Natural killer cell (primary cell): ENCODE data around the gene KCNE2. TPM values are rescaled to one million over a fixed set of nuclear protein-coding genes. Genes with fewer than 3 reads are reported as not detected.

ENCODE experiments used
- ATAC-seq, 3 donors: fragments of 150-1000 bp in 2 of 3; fragments of 200-7000 bp in 1 of 3; cut with Tn5 transposase; 1 replicate in 1 of 3; 2 replicates in 2 of 3; pipeline ENCODE4 v1.10.0; 2021; ENCODE audit warnings: mild to moderate bottlenecking in 2 of 3, moderate library complexity in 2 of 3
- DNase-seq, 2 donors: peaks; one replicate each; pipeline versions ENCODE4 v3.0.0 to v3.0.0-alpha.2; 2013 to 2021; ENCODE audit warnings: mixed read lengths in 1 of 2
- H3K27ac ChIP-seq: one replicate; pipeline ENCODE4 v1.5.1; 2013; ENCODE audit warnings: mild to moderate bottlenecking, low read length
- H3K27me3 ChIP-seq: one replicate; pipeline ENCODE4 v1.6.1; 2013; ENCODE audit warnings: low read length; ENCODE audit not compliant: control insufficient read depth, insufficient read depth
- H3K36me3 ChIP-seq: one replicate; pipeline ENCODE4 v1.6.1; 2013; ENCODE audit warnings: low read length; ENCODE audit not compliant: control insufficient read depth, insufficient read depth
- H3K4me1 ChIP-seq: one replicate; pipeline ENCODE4 v1.6.1; 2013; ENCODE audit warnings: low read length; ENCODE audit not compliant: control insufficient read depth, insufficient read depth
- H3K4me3 ChIP-seq: one replicate; pipeline ENCODE4 v1.5.1; 2013; ENCODE audit warnings: low read length
- H3K9me3 ChIP-seq: one replicate; pipeline ENCODE4 v1.6.1; 2013; ENCODE audit warnings: low read length; ENCODE audit not compliant: control insufficient read depth, insufficient read depth
- H3K27ac Mint-ChIP-seq, 2 donors: one replicate each; pipeline ENCODE4 v1.8.0; 2022; ENCODE audit warnings: mild to moderate bottlenecking in 2 of 2, mixed read lengths in 2 of 2, moderate library complexity in 1 of 2
- H3K27me3 Mint-ChIP-seq, 2 donors: one replicate each; pipeline ENCODE4 v1.8.0; 2022; ENCODE audit warnings: low read depth in 2 of 2, mixed read lengths in 2 of 2
- H3K36me3 Mint-ChIP-seq: one replicate; pipeline ENCODE4 v1.8.0; 2022; ENCODE audit warnings: mixed read lengths
- H3K4me1 Mint-ChIP-seq, 2 donors: one replicate each; pipeline ENCODE4 v1.8.0; 2022; ENCODE audit warnings: mixed read lengths in 2 of 2
- H3K4me3 Mint-ChIP-seq: one replicate; pipeline ENCODE4 v1.8.0; 2022; ENCODE audit warnings: mild to moderate bottlenecking, moderate library complexity, mixed read lengths
- H3K9me3 Mint-ChIP-seq, 2 donors: one replicate each; pipeline ENCODE4 v1.8.0; 2022; ENCODE audit warnings: mixed read lengths in 2 of 2
- WGBS: methylation state at CpG from one replicate; pipeline ENCODE4 v1.1.7; 2013; ENCODE audit warnings: missing lambda C conversion rate; ENCODE audit not compliant: insufficient coverage; 5-methylcytosine and 5-hydroxymethylcytosine counted together
- intact Hi-C: fragments of 100-400 bp; cut with micrococcal nuclease; formaldehyde crosslinking; loops from one replicate; pipeline ENCODE4 v1.14.2; 2022
- total RNA-seq, 4 donors: library from RNA; stranded (reverse); fragments of 120-200 nt in 1 of 4; gene quantifications; one replicate each; pipeline versions ENCODE4 v1.2.3 to v1.2.4, GENCODE V29; 2013 to 2022
- TF ChIP-seq, protein P1 (sequence below): fragments of 200-600 bp; IDR thresholded peaks from one replicate; pipeline ENCODE4 v1.8.0; 2022; ENCODE audit warnings: antibody characterized with exemption

The KCNE2 gene
- total RNA-seq, 3 donors from 2014 or later (not counting 1 experiment from before 2014, with no cell fraction given): 0.60 TPM; not detected in 2

DNA sequence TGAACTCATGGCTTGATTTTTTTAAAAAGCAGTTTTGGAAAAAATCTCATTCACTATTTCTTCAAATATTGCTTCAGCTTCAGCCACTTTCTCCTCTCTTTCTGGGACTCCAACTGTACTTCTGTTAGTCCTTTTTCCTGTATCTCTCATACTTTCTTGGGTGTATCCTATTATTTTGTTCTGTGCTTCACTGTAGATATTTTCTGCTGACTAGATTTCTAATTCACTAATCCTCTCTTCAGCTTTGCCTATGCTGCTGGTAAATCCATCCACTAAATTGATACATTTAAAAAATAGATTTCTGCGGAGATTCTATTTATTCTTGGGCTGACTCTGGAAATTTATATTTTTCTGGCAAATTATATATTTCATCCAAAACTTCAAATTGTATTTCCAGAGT lies 4.9 kb upstream of the KCNE2 start:
- Mint-ChIP-seq H3K27ac (no peak overlapping the region), H3K4me1 (peaks cover 6 to 7% of the 10 kb centered on the region in 2 donors), H3K9me3 (no peaks in the 10 kb centered on the region), H3K27me3 (peaks cover 25 to 41% of the 10 kb centered on the region in 2 donors), H3K36me3 (no peaks in the 10 kb centered on the region), H3K4me3 (no peak overlapping the region)
- ATAC-seq (no peak), DNase-seq (no peak)
- WGBS: no CpG with 5 or more reads among the region's 1 CpG
- no peaks in the 10 kb centered on the region for H3K4me1 ChIP-seq
- no peak overlapping the region for H3K27ac ChIP-seq
- no peak overlapping the region for H3K4me3 ChIP-seq
- peaks cover 7% of the 10 kb centered on the region for H3K27me3 ChIP-seq
- TF ChIP-seq, protein P1, sequence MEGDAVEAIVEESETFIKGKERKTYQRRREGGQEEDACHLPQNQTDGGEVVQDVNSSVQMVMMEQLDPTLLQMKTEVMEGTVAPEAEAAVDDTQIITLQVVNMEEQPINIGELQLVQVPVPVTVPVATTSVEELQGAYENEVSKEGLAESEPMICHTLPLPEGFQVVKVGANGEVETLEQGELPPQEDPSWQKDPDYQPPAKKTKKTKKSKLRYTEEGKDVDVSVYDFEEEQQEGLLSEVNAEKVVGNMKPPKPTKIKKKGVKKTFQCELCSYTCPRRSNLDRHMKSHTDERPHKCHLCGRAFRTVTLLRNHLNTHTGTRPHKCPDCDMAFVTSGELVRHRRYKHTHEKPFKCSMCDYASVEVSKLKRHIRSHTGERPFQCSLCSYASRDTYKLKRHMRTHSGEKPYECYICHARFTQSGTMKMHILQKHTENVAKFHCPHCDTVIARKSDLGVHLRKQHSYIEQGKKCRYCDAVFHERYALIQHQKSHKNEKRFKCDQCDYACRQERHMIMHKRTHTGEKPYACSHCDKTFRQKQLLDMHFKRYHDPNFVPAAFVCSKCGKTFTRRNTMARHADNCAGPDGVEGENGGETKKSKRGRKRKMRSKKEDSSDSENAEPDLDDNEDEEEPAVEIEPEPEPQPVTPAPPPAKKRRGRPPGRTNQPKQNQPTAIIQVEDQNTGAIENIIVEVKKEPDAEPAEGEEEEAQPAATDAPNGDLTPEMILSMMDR: no peak
- no peaks in the 10 kb centered on the region for H3K36me3 ChIP-seq
- no peaks in the 10 kb centered on the region for H3K9me3 ChIP-seq
- intact Hi-C loops: no loop called here

- H3K9me3 ChIP-seq: no peaks in the 10 kb centered on the region
- no peaks in the 10 kb centered on the region for H3K36me3 ChIP-seq
- no peak overlapping the region for H3K4me3 ChIP-seq
- Mint-ChIP-seq H3K27me3 (peaks cover 16 to 29% of the 10 kb centered on the region in 2 donors), H3K9me3 (no peaks in the 10 kb centered on the region), H3K36me3 (no peaks in the 10 kb centered on the region), H3K4me1 (peaks cover 6 to 7% of the 10 kb centered on the region in 2 donors), H3K27ac (no peak overlapping the region), H3K4me3 (no peak overlapping the region)
- no peak for DNase-seq
- ATAC-seq: no peak
- TF ChIP-seq, protein P1: no peak
- H3K27ac ChIP-seq: no peak overlapping the region
- H3K27me3 ChIP-seq: peaks cover 7% of the 10 kb centered on the region
- intact Hi-C loops: no loop called here
- 82% methylated on average over 6 of the region's 12 CpGs for WGBS
- H3K4me1 ChIP-seq: no peaks in the 10 kb centered on the region
Measured at GRCh38 chr21:34360488-34361241, 3.1 kb upstream of the KCNE2 start.

DNA sequence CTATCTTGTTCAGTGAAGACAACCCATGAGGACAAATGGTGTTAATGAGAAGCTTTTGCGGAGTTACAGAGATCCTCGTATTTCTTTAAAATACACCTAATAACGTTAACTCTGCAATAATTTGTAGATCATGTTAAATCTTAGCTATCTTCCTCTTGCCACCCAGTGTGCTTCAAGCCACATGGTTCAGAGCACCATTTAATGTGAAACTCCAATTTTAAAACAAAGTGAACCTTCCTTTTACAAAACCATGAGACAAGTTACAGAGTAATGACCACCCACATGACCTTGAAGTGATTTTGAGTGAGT lies 1.7 kb upstream of the KCNE2 start:
- TF ChIP-seq, protein P1: peak; percentile 71
- no peak overlapping the region for H3K27ac ChIP-seq
- Mint-ChIP-seq H3K36me3 (no peaks in the 10 kb centered on the region), H3K27me3 (peaks cover 7 to 15% of the 10 kb centered on the region in 2 donors), H3K9me3 (no peaks in the 10 kb centered on the region), H3K27ac (no peak overlapping the region), H3K4me1 (peaks cover 6 to 7% of the 10 kb centered on the region in 2 donors), H3K4me3 (no peak overlapping the region)
- H3K27me3 ChIP-seq: peaks cover 7% of the 10 kb centered on the region
- ATAC-seq (peak in 1 of 3 donors; percentile 7), DNase-seq (no peak)
- intact Hi-C loops: loop anchor here (1.0 kb wide), 1 partner anchor 268 kb away; no protein-coding TSS in a partner anchor
- 15% methylated on average over 2 of the region's 3 CpGs for WGBS
- H3K36me3 ChIP-seq: no peaks in the 10 kb centered on the region
- H3K9me3 ChIP-seq: no peaks in the 10 kb centered on the region
- no peaks in the 10 kb centered on the region for H3K4me1 ChIP-seq
- H3K4me3 ChIP-seq: no peak overlapping the region

GRCh38 chr21:34362670-34363069 lies 1.1 kb upstream of the KCNE2 start:
- Histone ChIP-seq H3K4me1 (no peaks in the 10 kb centered on the region), H3K36me3 (no peaks in the 10 kb centered on the region), H3K9me3 (no peaks in the 10 kb centered on the region), H3K4me3 (no peak overlapping the region), H3K27ac (no peak overlapping the region), H3K27me3 (peaks cover 7% of the 10 kb centered on the region)
- no peaks in the 10 kb centered on the region for H3K36me3 Mint-ChIP-seq
- peaks cover 7 to 9% of the 10 kb centered on the region in 2 donors for H3K27me3 Mint-ChIP-seq
- H3K4me1 Mint-ChIP-seq: peaks cover 6 to 7% of the 10 kb centered on the region in 2 donors
- intact Hi-C loops: loop anchor here (1.0 kb wide), 1 partner anchor 268 kb away; no protein-coding TSS in a partner anchor
- no peak for ATAC-seq
- H3K4me3 Mint-ChIP-seq: no peak overlapping the region
- DNase-seq: no peak
- 100% methylated on average over 3 of the region's 3 CpGs for WGBS
- H3K9me3 Mint-ChIP-seq: no peaks in the 10 kb centered on the region
- TF ChIP-seq, protein P1: no peak
- H3K27ac Mint-ChIP-seq: no peak overlapping the region
